Urothelium cell line (cell line): ENCODE data around the gene PCDHA6.
"Not testable (repeated sequence)": the region's sequence is repeated elsewhere in the genome, so short reads cannot be mapped to it uniquely, and the experiment has no call there.

Source experiments
- DNase-seq: peaks from one replicate; pipeline ENCODE4 v3.0.0; 2011; ENCODE audit warnings: low spot score, mixed read lengths
- FAIRE-seq: peaks from 2 replicates; lab custom pipeline; 2011; peaks lifted over from hg19 to GRCh38; lab: Jason Lieb, UNC

The PCDHA6 gene

DNA sequence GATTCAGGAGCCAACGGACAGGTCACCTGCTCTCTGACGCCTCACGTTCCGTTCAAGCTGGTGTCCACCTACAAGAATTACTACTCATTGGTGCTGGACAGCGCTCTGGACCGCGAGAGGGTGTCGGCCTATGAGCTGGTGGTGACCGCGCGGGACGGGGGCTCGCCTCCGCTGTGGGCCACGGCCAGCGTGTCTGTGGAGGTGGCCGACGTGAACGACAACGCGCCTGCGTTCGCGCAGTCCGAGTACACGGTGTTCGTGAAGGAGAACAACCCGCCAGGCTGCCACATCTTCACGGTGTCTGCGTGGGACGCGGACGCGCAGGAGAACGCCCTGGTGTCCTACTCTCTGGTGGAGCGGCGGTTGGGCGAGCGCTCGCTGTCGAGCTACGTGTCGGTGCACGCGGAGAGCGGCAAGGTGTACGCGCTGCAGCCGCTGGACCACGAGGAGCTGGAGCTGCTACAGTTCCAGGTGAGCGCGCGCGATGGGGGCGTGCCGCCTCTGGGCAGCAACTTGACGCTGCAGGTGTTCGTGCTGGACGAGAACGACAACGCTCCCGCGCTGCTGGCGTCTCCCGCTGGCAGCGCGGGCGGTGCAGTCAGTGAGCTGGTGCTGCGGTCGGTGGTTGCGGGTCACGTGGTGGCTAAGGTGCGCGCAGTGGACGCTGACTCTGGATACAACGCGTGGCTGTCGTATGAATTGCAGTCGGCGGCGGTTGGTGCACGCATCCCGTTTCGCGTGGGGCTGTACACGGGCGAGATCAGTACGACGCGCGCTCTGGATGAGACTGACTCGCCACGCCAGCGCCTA is 29.6 kb downstream of the PCDHA6 start:
- DNase-seq, result no peak
- FAIRE-seq, result no peak

DNA sequence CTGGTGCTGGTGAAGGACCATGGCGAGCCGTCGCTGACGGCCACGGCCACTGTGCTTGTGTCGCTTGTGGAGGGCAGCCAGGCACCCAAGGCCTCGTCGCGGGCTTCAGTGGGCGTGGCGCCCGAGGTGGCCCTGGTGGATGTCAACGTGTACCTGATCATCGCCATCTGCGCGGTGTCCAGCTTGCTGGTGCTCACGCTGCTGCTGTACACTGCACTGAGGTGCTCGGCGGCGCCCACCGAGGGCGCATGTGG is 30.2 kb downstream of the PCDHA6 start:
- DNase-seq (no peak), FAIRE-seq (no peak)

DNA sequence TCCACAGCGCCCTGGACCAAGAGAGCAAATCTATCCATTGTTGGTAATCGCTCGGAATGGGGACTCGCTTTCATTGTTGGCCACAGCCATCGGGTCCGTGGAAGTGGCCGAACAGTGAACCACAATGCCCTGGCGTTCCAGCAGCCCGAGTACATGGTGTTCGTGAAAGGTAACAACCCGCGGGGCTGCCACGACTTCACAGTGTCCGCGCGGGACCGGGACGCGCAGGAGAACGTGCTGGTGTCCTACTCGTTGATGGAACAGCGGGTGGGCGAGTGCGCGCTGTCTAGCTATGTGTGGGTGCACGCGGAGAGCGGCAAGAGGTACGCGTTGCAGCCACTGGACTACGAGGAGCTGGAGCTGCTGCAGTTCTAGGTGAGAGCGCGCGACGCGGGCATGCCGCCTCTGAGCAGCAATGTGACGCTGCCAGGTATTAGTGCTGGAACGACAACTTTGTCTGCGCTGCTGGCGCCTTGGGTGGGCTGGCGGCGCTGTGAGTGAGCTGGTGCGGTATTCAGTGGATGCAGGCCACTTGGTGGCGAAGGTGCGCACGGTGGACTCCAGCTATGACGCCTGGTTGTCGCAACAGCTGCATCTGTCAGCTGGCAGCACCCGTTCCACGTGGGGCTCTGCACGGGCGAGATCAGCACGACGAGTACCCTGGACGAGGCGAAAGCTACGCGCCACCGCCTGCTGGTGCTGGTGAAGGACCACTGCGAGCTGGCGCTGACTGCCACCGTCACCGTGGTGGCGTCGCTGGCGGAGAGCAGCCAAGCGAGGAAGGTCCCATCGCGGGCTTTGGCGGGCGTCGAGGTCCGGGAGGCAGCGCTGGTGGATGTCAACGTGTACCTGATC is 34.9 kb downstream of the PCDHA6 start:
- FAIRE-seq (no peak), DNase-seq (no peak)

DNA sequence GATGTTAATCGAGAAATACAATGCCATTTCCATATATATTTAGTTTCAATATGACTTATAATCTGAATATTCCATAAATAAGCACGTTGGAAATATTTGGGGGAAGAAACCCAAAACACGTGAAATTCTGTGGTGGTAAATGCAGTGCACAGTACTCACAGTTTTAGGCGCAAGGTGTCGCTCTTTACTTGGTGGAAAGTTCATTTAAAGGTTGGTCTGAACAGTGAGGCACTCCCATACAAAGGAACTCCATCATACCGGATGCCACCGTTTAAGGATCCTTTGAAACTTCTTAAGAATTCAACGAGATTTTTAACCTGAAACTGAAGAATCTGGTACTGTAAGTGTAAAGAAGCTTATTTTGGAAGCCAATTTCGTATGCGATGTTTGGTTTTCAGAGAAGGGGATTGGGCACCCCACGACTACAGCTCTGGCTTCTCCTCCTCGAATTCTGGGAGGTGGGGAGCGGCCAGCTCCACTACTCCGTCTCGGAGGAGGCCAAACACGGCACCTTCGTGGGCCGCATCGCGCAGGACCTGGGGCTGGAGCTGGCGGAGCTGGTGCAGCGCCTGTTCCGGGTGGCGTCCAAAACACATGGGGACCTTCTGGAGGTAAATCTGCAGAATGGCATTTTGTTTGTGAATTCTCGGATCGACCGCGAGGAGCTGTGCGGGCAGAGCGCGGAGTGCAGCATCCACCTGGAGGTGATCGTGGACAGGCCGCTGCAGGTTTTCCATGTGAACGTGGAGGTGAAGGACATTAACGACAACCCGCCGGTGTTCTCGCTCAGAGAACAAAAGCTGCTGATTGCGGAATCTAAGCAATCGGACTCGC is 41.2 kb downstream of the PCDHA6 start, which contains the start of gene PCDHA11:
Gene PCDHA11 (plus strand): TSS at position 237 of the 834 bp plus-strand sequence. CDS start 147 bp downstream, at position 384.
- DNase-seq, result peak; percentile 58
- FAIRE-seq, result no peak

DNA sequence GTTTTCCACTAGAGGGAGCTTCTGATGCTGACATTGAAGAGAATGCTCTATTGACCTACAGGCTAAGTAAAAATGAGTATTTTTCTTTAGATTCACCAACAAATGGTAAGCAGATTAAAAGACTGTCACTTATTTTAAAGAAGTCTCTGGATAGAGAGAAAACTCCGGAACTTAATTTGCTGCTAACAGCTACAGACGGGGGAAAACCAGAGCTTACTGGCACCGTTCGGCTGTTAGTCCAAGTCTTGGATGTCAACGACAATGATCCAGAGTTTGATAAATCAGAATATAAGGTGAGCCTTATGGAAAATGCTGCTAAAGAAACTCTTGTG is 41.8 kb downstream of the PCDHA6 start:
- no peak for FAIRE-seq
- no peak for DNase-seq

DNA sequence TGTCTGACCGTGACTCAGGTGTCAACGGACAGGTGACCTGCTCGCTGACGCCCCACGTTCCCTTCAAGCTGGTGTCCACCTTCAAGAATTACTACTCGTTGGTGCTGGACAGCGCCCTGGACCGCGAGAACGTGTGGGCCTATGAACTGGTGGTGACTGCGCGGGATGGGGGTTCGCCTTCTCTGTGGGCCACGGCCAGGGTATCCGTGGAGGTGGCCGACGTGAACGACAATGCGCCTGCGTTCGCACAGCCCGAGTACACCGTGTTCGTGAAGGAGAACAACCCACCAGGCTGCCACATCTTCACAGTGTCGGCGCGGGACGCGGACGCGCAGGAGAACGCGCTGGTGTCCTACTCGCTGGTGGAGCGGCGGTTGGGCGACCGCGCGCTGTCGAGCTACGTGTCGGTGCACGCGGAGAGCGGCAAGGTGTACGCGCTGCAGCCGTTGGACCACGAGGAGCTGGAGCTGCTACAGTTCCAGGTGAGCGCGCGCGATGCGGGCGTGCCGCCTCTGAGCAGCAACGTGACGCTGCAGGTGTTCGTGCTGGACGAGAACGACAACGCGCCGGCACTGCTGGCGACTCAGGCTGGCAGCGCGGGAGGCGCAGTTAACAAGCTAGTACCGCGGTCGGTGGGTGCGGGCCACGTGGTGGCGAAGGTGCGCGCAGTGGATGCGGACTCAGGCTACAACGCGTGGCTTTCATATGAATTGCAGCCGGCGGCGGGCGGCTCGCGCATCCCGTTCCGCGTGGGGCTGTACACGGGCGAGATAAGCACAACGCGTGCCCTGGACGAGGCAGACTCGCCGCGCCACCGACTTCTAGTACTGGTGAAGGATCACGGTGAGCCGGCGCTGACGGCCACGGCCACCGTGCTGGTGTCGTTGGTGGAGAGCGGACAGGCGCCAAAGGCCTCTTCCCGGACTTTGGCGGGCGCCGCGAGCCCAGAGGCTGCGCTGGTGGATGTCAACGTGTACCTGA is 42.8 kb downstream of the PCDHA6 start:
- FAIRE-seq (no peak), DNase-seq (no peak)

DNA sequence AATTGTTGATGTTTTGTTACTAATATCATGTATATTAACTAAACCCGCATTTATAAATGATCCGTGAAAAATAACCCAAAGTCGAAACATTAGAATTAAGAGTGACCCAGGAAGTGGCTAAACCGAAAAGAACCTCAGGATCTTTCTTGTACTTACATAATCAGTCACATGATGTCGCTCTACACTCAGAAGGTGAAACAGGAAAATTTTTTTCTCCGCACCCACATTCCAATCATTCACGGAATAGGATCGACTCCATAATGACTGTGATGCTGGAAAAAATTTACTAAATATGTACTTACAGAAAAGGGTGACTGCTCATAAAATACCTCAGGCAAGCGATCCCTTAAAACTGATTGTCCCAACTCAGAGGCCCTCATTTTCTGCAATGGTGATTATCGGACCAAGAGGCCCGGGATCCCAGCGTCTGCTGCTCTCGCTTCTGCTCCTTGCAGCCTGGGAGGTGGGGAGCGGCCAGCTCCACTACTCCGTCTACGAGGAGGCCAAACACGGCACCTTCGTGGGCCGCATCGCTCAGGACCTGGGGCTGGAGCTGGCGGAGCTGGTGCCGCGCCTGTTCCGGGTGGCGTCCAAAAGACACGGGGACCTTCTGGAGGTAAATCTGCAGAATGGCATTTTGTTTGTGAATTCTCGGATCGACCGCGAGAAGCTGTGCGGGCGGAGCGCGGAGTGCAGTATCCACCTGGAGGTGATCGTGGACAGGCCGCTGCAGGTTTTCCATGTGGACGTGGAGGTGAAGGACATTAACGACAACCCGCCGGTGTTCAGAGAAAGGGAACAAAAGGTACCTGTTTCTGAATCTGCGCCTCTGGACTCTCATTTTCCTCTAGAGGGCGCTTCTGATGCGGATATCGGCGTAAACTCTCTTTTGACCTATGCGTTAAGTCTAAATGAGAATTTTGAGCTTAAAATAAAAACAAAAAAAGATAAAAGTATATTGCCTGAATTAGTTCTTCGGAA is 47.6 kb downstream of the PCDHA6 start, which contains the start of gene PCDHA12:
Gene PCDHA12 (plus strand): TSS at position 224 of the 981 bp plus-strand sequence. CDS start 165 bp downstream, at position 389.
- DNase-seq (peak; percentile 26), FAIRE-seq (no peak)

DNA sequence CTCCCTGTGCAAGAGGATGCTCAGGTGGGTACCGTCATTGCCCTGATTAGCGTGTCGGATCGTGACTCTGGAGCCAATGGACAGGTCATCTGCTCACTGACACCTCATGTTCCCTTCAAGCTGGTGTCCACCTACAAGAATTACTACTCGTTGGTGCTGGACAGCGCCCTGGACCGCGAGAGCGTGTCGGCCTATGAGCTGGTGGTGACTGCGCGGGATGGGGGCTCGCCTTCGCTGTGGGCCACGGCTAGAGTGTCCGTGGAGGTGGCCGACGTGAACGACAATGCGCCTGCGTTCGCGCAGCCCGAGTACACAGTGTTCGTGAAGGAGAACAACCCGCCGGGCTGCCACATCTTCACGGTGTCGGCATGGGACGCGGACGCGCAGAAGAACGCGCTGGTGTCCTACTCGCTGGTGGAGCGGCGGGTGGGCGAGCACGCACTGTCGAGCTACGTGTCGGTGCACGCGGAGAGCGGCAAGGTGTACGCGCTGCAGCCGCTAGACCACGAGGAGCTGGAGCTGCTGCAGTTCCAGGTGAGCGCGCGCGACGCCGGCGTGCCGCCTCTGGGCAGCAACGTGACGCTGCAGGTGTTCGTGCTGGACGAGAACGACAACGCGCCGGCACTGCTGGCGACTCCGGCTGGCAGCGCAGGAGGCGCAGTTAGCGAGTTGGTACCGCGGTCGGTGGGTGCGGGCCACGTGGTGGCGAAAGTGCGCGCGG is 48.9 kb downstream of the PCDHA6 start:
- not testable (repeated sequence) for FAIRE-seq, DNase-seq

DNA sequence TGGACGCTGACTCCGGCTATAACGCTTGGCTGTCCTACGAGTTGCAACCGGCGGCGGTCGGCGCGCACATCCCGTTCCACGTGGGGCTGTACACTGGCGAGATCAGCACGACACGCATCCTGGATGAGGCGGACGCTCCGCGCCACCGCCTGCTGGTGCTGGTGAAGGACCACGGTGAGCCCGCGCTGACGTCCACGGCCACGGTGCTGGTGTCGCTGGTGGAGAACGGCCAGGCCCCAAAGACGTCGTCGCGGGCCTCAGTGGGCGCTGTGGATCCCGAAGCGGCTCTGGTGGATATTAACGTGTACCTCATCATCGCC is 49.5 kb downstream of the PCDHA6 start:
- DNase-seq (no peak), FAIRE-seq (no peak)
